Measurements from ENCODE around the gene WDFY3. TPM values are rescaled to one million over a fixed set of nuclear protein-coding genes. Genes with fewer than 3 reads are reported as not detected.

The WDFY3 gene
- total RNA-seq, 1 donor from 2014 or later: 126 TPM

DNA sequence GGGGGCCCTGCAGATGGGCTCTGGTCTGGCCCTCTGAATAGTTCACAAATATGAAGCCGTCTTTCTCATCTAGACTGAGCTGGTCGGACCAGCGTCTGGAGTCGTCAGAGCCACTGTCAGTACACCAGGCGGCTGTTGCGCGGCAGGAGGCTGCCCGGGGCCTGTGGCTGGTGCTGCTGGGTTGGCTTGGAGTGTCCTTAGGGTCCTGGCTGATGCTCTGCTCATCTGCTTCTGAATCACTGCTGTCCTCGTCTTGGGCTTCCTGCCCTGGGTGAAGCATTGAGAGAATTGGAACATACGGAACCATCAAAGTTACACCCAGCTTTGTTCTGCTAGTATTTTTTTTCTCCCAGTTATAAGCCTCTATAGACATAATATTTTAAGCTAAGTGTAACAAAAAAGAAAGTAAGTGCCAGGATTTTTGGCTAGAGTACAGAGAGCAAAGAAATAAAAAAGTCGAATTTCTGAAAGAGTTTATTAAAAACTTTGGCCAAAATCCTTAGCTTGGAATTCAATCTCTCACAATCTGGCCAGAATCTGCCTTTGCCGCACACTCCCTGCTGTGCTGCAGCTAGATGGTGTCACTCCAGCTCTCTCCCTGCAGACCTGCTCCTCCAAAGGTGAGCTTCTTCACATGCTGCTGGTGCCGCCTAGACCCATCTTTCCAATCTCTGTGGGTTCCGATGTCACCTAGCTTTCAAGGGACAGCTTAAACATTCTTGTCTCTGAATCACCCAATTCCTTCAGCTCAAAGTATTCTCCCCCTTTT, 287.3 kb downstream of the WDFY3 start:
- DNase-seq (no peak), ATAC-seq (no peak)
- TF ChIP-seq CTCF (IDR thresholded peaks at IDR 0.05): no peak
- peaks cover 73% of the 10 kb centered on the region for H3K36me3 ChIP-seq
- H3K27me3 ChIP-seq: no peaks in the 10 kb centered on the region
- H3K9me3 ChIP-seq: no peaks in the 10 kb centered on the region
- no peak overlapping the region for H3K27ac ChIP-seq
- intact Hi-C loops (cut with DNase I): no loop called here
- no peak overlapping the region for H3K4me3 ChIP-seq
- H3K4me1 ChIP-seq: peaks cover 34% of the 10 kb centered on the region

DNA sequence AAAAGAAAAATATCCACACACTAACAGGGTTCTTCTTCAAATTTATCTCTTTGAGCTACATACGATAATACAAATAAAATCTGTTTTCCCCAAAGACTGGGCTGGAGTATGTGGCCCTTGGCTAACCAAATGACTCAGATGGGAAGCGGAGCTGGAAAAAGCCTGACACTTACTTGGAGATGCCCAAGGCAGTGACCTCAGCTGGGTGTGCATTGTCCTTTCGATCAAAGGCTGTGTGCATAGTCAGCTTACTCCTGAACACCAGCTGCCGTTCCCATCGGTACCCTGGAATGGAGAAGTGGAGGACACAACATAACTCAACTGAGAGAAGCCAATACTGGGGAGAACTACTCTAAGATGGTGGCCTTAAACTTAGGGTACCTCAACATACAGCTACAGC, 288.5 kb downstream of the WDFY3 start:
- Histone ChIP-seq H3K4me1 (peaks cover 22% of the 10 kb centered on the region), H3K36me3 (peaks cover 62% of the 10 kb centered on the region), H3K9me3 (no peaks in the 10 kb centered on the region), H3K27ac (no peak overlapping the region), H3K4me3 (no peak overlapping the region), H3K27me3 (no peaks in the 10 kb centered on the region)
- DNase-seq (no peak), ATAC-seq (no peak)
- no peak for TF ChIP-seq CTCF (IDR thresholded peaks at IDR 0.05)
- intact Hi-C loops (cut with DNase I): no loop called here

- H3K4me3 ChIP-seq: no peak overlapping the region
- no peaks in the 10 kb centered on the region for H3K9me3 ChIP-seq
- H3K27ac ChIP-seq: no peak overlapping the region
- DNase-seq (no peak), ATAC-seq (no peak)
- H3K36me3 ChIP-seq: peaks cover 62% of the 10 kb centered on the region
- intact Hi-C loops (cut with DNase I): no loop called here
- no peak for TF ChIP-seq CTCF (IDR thresholded peaks at IDR 0.05)
- H3K4me1 ChIP-seq: peaks cover 13% of the 10 kb centered on the region
- H3K27me3 ChIP-seq: no peaks in the 10 kb centered on the region
Observed at GRCh38 chr4:84677093-84677492, 289.4 kb downstream of the WDFY3 start.

- H3K9me3 ChIP-seq: no peaks in the 10 kb centered on the region
- TF ChIP-seq CTCF (IDR thresholded peaks at IDR 0.05): no peak
- ATAC-seq (no peak), DNase-seq (no peak)
- H3K36me3 ChIP-seq: peaks cover 79% of the 10 kb centered on the region
- H3K4me3 ChIP-seq: no peak overlapping the region
- no peaks in the 10 kb centered on the region for H3K4me1 ChIP-seq
- no peaks in the 10 kb centered on the region for H3K27me3 ChIP-seq
- intact Hi-C loops (cut with DNase I): no loop called here
- H3K27ac ChIP-seq: no peak overlapping the region
Observed at GRCh38 chr4:84673475-84674240, 292.8 kb downstream of the WDFY3 start.

GRCh38 chr4:84672177-84672576, 294.3 kb downstream of the WDFY3 start:
- no peaks in the 10 kb centered on the region for H3K9me3 ChIP-seq
- DNase-seq (no peak), ATAC-seq (no peak)
- peaks cover 64% of the 10 kb centered on the region for H3K36me3 ChIP-seq
- no peaks in the 10 kb centered on the region for H3K4me1 ChIP-seq
- H3K27ac ChIP-seq: no peak overlapping the region
- no peak overlapping the region for H3K4me3 ChIP-seq
- no peaks in the 10 kb centered on the region for H3K27me3 ChIP-seq
- TF ChIP-seq CTCF (IDR thresholded peaks at IDR 0.05): no peak
- intact Hi-C loops (cut with DNase I): no loop called here
